Spleen (tissue), 11 donors: ENCODE results near the gene HID1. TPM values are rescaled to one million over a fixed set of nuclear protein-coding genes. Genes with fewer than 3 reads are reported as not detected.
A peak's percentile ranks its signal among the peaks of the same experiment; 100 is the strongest.

Source experiments
- DNase-seq: peaks from one replicate; pipeline ENCODE4 v3.0.0-alpha.2; 2020
- H3K27ac ChIP-seq, 8 donors: fragments of 200-600 bp; sonication (generic) in 7 of 8; 1 replicate in 4 of 8; 2 replicates in 4 of 8; pipeline versions ENCODE4 v1.5.0 to v1.8.0; 2016 to 2021; ENCODE audit warnings: inconsistent platforms in 4 of 8, mild to moderate bottlenecking in 4 of 8, moderate library complexity in 1 of 8
- H3K27me3 ChIP-seq, 7 donors: fragments of 200-600 bp; sonication (generic) in 6 of 7; replicated peaks in 1 of 7; 1 replicate in 4 of 7; 2 replicates in 3 of 7; pipeline versions ENCODE4 v1.5.0 to v1.8.0; 2016 to 2021; ENCODE audit warnings: inconsistent platforms in 3 of 7, mild to moderate bottlenecking in 1 of 7
- H3K36me3 ChIP-seq, 6 donors: fragments of 200-600 bp; sonication (generic) in 5 of 6; 1 replicate in 4 of 6; 2 replicates in 2 of 6; pipeline versions ENCODE4 v1.5.0 to v1.8.0; 2016 to 2021; ENCODE audit warnings: inconsistent platforms in 2 of 6
- H3K4me1 ChIP-seq, 6 donors: fragments of 200-600 bp; sonication (generic) in 5 of 6; 1 replicate in 3 of 6; 2 replicates in 3 of 6; pipeline versions ENCODE4 v1.5.0 to v1.8.0; 2016 to 2021; ENCODE audit warnings: inconsistent platforms in 3 of 6
- H3K4me3 ChIP-seq, 8 donors: fragments of 200-600 bp; sonication (generic) in 7 of 8; 1 replicate in 4 of 8; 2 replicates in 4 of 8; pipeline versions ENCODE4 v1.5.0 to v1.8.0; 2016 to 2021; ENCODE audit warnings: inconsistent platforms in 4 of 8, mild to moderate bottlenecking in 4 of 8, moderate library complexity in 2 of 8
- H3K9me3 ChIP-seq, 8 donors: fragments of 200-600 bp; sonication (generic) in 7 of 8; 1 replicate in 4 of 8; 2 replicates in 4 of 8; pipeline versions ENCODE4 v1.5.0 to v1.8.0; 2016 to 2021; ENCODE audit warnings: inconsistent platforms in 4 of 8
- POLR2A ChIP-seq, 3 donors: fragments of 450-650 bp; IDR thresholded peaks; one replicate each; pipeline ENCODE4 v1.5.1; 2017; ENCODE audit warnings: antibody characterized with exemption in 3 of 3, mild to moderate bottlenecking in 1 of 3
- POLR2AphosphoS5 ChIP-seq, 3 donors: sonication (generic); formaldehyde crosslinking; IDR thresholded peaks; one replicate each; pipeline ENCODE4 v1.5.1; 2017; ENCODE audit warnings: antibody characterized with exemption in 3 of 3
- WGBS, 5 donors: extraction: QIAGEN DNeasy Blood & Tissue Kit in 3 of 5; methylation state at CpG; one replicate each; pipeline versions ENCODE4 v1.1.5 to v1.1.7; 2013 to 2018; 5-methylcytosine and 5-hydroxymethylcytosine counted together
- intact Hi-C: fragments of 100-400 bp; cut with DNase I; formaldehyde crosslinking; loops from one replicate; pipeline ENCODE4 v1.15.0; 2023; ENCODE audit warnings: low total_unique reads
- polyA plus RNA-seq, 3 donors: library from polyadenylated mRNA; stranded (reverse); fragments of 200-250 nt; gene quantifications; one replicate each; pipeline ENCODE4 v1.2.1, GENCODE V29; 2013
- total RNA-seq, 7 donors: library from RNA; depleted of rRNA in 3 of 7; stranded (reverse); fragments of >200 nt in 3 of 7; fragmentation: NEBNext Ultra II Directional in 4 of 7; extraction: Animal tissue kit (Norgen Biotek cat#: 25700) in 4 of 7; gene quantifications; one replicate each; pipeline versions ENCODE4 v1.1.0 to v1.2.1, GENCODE V29; 2016 to 2021
- TF ChIP-seq, protein P1 (sequence below), 11 experiments: fragments of 200-600 bp in 7 of 11; fragments of 450-650 bp in 4 of 11; sonication (generic) in 4 of 11; IDR thresholded peaks in 8 of 11; conservative IDR thresholded peaks in 3 of 11; 1 replicate in 7 of 11; 2 replicates in 4 of 11; pipeline versions ENCODE4 v1.4.0 to v1.8.0; 2016 to 2021; ENCODE audit warnings: antibody characterized with exemption in 11 of 11, inconsistent platforms in 4 of 11, mild to moderate bottlenecking in 1 of 11
- donor health status: healthy with polysubstance abuse.
- donor health status: DM: no; HTN: no; CAD: no; lungs with moderate emphysema.
- donor health status: DM: no; HTN: no; CAD: no.
- donor health status: Bipolar disorder and iron deficiency.
- donor health status: healthy.
- donor health status: DM: no; HTN: no; CAD: no.
- donor health status: DM: yes; HTN: yes; CAD: no.

Gene HID1
- total and polyA plus RNA-seq, 10 donors = 5.2 to 39.4 (median 24.8) TPM

DNA sequence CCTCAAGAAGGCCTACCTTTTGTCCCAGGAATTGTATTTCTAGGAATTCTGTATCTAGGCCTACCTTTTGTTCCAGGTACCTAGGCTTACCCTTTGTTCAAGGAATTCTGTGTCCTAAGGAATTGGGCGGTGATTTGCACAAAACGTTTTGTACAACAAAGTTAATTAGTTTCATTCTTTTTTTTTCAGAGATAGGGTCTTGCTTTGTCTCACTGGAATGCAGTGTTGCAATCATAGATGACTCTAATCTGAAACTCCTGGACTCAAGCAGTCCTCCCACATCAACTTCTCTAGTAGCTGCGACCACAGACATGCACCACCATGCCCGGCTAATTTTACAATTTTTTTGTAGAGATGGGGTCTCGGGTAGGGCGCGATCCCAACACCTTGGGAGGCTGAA, 21.9 kb upstream of the HID1 start:
- H3K27me3 ChIP-seq = no peaks in the 10 kb centered on the region
- no peak overlapping the region for H3K27ac ChIP-seq
- no peaks in the 10 kb centered on the region for H3K4me1 ChIP-seq
- intact Hi-C loops = no loop called here
- H3K4me3 ChIP-seq = no peak overlapping the region
- no peak for DNase-seq
- 90 to 93% (median 90%) methylated on average over 7 of the region's 7 CpGs for WGBS, 5 donors
- no peaks in the 10 kb centered on the region for H3K9me3 ChIP-seq
- no peaks in the 10 kb centered on the region for H3K36me3 ChIP-seq
- TF ChIP-seq, protein P1, sequence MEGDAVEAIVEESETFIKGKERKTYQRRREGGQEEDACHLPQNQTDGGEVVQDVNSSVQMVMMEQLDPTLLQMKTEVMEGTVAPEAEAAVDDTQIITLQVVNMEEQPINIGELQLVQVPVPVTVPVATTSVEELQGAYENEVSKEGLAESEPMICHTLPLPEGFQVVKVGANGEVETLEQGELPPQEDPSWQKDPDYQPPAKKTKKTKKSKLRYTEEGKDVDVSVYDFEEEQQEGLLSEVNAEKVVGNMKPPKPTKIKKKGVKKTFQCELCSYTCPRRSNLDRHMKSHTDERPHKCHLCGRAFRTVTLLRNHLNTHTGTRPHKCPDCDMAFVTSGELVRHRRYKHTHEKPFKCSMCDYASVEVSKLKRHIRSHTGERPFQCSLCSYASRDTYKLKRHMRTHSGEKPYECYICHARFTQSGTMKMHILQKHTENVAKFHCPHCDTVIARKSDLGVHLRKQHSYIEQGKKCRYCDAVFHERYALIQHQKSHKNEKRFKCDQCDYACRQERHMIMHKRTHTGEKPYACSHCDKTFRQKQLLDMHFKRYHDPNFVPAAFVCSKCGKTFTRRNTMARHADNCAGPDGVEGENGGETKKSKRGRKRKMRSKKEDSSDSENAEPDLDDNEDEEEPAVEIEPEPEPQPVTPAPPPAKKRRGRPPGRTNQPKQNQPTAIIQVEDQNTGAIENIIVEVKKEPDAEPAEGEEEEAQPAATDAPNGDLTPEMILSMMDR (IDR thresholded peaks at IDR 0.05 in 8 of 11, conservative IDR thresholded peaks at IDR 0.05 in 3 of 11) = no peak
- no peak for TF ChIP-seq POLR2AphosphoS5 (IDR thresholded peaks at IDR 0.05)

GRCh38 chr17:74992223-74992622, 19.7 kb upstream of the HID1 start:
- peaks cover 0 to 17% (median 4%) of the 10 kb centered on the region in 7 donors for H3K27me3 ChIP-seq
- H3K9me3 ChIP-seq = no peaks in the 10 kb centered on the region
- 28 to 61% (median 38%) methylated on average over 2 of the region's 2 CpGs for WGBS, 5 donors
- TF ChIP-seq POLR2A (IDR thresholded peaks at IDR 0.05) (no peak), POLR2AphosphoS5 (IDR thresholded peaks at IDR 0.05) (no peak)
- TF ChIP-seq, protein P1 (IDR thresholded peaks at IDR 0.05 in 8 of 11, conservative IDR thresholded peaks at IDR 0.05 in 3 of 11) = no peak
- no peaks in the 10 kb centered on the region for H3K36me3 ChIP-seq
- no peak overlapping the region for H3K4me3 ChIP-seq
- peaks cover 0 to 18% (median 11%) of the 10 kb centered on the region in 6 donors for H3K4me1 ChIP-seq
- no peak for DNase-seq
- no peak overlapping the region for H3K27ac ChIP-seq
- intact Hi-C loops = no loop called here

DNA sequence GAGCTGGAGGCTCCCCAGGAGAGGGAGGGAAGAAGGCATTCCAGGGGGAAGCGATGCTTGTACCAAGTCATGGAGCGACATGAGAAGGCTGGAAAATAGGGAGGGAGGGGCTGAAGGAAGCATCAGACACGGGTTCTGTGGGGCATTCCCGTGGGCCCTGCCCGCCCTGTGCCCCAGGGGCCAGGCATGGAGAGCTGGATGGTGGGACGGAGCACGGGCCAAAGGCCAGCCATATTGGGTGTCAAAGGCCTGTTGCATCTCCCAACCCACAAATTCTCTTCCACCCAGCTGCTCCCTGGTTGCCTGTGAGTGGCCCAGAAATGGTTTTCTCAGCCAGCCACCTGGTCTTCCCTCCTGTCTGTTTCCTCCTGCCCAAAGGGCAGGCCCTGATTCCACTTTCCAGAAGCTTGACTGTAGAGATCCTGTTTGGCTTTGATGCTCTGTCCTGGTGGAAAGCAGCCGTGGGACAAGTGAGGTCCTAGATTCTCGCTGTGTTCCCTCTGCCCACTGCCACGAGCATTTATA, 18.1 kb upstream of the HID1 start:
- no peak for DNase-seq
- intact Hi-C loops = no loop called here
- Histone ChIP-seq H3K9me3 (no peaks in the 10 kb centered on the region), H3K27ac (no peak overlapping the region), H3K27me3 (peaks cover 0 to 24% (median 4%) of the 10 kb centered on the region in 7 donors), H3K36me3 (no peaks in the 10 kb centered on the region), H3K4me3 (no peak overlapping the region), H3K4me1 (peaks cover 4 to 29% (median 19%) of the 10 kb centered on the region in 6 donors)
- WGBS, 5 donors = 83 to 98% (median 95%) methylated on average over 10 of the region's 10 CpGs
- no peak for TF ChIP-seq POLR2AphosphoS5 (IDR thresholded peaks at IDR 0.05)

- H3K4me1 ChIP-seq = peaks cover 4 to 36% (median 19%) of the 10 kb centered on the region in 6 donors
- no peaks in the 10 kb centered on the region for H3K36me3 ChIP-seq
- TF ChIP-seq POLR2A (IDR thresholded peaks at IDR 0.05) (no peak), POLR2AphosphoS5 (IDR thresholded peaks at IDR 0.05) (peak in 2 of 3 donors; percentile 59 to 65)
- TF ChIP-seq, protein P1 (IDR thresholded peaks at IDR 0.05 in 8 of 11, conservative IDR thresholded peaks at IDR 0.05 in 3 of 11) = peak in 3 of 11 experiments; percentile 16 to 28 (median 16)
- peak; percentile 85 for DNase-seq
- peak overlapping the region; percentile 40 to 84 (median 78) for H3K27ac ChIP-seq
- 1 to 2% (median 1%) methylated on average over 40 to 76 of the region's 76 CpGs for WGBS, 5 donors
- no peaks in the 10 kb centered on the region for H3K9me3 ChIP-seq
- intact Hi-C loops = no loop called here
- peak overlapping the region; percentile 44 to 85 (median 78) for H3K4me3 ChIP-seq
- peaks cover 0 to 24% (median 4%) of the 10 kb centered on the region in 7 donors for H3K27me3 ChIP-seq
These were observed 15.6 kb upstream of the HID1 start for GRCh38 chr17:74987909-74988711.
